NCI-H345 (cell line): ENCODE data around the gene TOR4A.
"Not testable (repeated sequence)": the region's sequence is repeated elsewhere in the genome, so short reads cannot be mapped to it uniquely, and the experiment has no call there.

Source experiments
- DNase-seq: peaks from one replicate; lab custom pipeline; 2025; lab: John Stamatoyannopoulos, UW

TOR4A gene

GRCh38 chr9:137252555-137253506 is 24.7 kb upstream of the TOR4A start:
- DNase-seq: peak; percentile 58

- no peak for DNase-seq
Measured at GRCh38 chr9:137253717-137254623, 23.6 kb upstream of the TOR4A start.

DNA sequence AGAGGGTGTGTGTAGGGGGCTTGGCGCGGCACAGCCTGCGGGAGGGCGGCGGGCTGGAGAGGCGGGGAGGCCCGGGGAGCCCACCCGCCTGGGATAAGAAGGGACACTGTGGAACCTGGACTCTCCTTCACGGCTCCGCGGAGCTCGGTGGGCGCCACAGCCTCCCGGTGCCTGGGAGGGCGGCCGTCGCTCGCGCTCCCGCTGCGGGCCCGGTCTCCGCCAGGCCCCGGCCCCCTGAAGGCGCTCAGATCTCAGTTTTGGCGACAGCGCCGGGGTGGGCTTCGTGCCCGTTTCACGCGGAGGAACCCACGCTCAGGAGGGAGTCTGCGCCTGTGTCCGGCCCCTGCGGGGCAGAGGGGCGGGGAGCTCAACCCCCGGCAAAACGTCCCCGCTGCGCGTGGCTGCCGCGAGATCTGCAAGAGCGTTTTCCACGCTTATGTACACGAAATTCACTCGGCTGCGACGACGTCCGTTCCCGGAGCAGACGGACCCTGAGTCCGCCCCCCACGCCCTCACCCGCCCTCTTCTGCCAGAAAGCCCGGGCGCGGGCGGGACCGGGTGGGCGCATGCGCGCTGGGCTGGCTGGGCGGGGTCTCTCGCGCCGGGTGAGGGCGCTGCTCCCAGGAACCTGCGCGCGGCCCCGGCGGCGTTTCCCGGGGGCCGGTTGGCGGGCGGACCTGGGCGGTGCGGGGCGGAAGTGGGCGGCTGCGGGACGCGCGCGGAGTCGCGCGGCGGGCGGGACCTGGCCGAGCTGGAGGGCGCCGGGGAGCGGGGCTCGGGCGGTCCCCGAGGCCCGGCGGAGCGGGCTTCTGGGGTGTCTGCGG is 22.7 kb upstream of the TOR4A start, which contains the start of gene NELFB:
Gene NELFB (plus strand): TSS at position 704 of the 824 bp plus-strand sequence.
- DNase-seq: peak; percentile 92

DNA sequence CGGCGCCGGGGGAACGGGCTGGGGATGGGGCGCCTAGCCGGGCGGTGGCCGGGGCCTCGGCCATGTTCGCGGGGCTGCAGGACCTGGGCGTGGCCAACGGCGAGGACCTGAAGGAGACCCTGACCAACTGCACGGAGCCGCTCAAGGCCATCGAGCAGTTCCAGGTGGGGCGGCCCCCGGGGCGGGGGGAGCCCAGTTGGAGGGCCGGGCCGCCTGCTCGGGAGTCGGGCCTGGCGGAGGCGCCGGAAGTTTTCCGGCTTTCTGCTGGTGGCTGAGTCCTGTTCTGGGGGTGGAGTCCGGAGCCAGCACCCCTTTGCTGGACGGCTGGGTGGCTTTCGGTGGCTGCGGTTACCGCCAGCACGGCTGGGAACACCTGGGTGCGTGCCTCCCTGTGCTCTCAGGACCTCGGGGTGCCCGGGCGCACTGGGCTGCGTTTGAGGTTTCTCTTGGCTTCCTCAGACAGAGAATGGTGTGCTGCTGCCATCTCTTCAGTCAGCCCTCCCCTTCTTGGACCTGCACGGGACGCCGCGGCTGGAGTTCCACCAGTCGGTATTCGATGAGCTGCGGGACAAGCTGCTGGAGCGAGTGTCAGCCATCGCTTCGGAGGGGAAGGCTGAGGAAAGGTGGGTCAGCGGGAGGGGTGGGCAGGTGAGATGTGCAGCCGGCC is 21.9 kb upstream of the TOR4A start:
- DNase-seq: peak; percentile 70

DNA sequence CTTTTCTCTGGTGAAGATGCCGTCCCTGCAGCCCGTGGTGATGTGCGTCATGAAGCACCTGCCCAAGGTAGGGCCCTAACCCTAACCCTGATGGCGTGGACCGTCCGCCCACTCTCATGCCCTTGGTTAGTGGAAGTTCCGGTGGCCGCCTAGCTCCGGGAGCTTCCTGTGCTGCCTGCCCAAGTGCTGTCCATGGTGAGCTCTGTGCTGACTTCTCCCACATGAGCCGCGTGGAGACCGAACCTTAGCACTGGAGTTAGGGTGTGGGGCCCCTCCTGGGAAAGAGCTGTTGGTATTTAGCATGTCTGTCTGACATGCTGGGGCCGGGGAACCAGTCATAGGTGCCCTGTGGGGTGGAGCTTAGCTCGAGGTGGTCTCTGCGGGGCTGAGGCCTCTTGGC is 21.2 kb upstream of the TOR4A start:
- no peak for DNase-seq

DNA sequence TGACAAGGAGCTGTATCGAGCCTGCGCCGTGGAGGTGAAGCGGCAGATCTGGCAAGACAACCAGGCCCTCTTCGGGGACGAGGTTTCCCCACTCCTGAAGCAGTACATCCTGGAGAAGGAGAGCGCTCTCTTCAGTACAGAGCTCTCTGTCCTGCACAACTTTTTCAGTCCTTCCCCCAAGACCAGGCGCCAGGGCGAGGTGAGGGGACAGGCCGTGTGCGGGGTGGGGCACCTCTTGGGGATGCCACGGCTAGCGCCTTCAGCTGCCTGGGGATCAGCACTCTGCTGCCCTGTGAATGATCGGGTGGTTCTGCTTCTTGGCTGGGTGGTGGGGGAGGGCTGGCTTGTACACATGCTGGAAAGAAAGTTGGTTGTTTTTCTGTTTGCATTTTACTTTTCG is 20.7 kb upstream of the TOR4A start:
- DNase-seq: no peak

DNA sequence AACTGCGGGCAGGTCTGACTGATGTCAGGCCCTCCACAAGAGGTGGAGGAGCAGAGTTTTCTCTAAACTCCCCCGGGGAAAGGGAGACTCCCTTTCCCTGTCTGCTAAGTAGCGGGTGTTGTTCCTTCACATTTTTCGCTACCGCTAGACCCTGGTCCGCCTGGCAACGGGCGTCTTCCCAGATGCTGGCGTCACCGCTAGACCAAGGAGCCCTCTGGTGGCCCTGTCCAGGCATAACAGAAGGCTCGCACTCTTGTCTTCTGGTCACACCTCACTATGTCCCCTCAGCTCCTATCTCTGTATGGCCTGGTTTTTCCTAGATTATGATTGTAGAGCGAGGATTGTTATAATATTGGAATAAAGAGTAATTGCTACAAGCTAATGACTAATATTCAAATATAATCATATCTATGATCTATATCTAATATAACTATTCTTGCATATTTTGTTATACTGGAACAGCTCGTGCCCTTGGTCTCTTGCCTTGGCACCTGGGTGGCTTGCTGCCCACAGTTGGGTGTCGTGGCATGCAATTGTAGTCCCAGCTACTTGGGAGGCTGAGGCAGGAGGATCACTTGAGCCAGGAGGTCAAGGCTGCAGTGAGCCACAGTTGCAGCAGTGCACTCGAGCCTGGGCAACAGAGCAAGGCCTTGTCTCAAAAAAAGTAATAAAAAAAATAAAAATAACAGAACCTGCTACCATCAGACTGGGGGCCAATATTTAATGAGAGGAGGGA is 15.2 kb upstream of the TOR4A start:
- not testable (repeated sequence) for DNase-seq

- DNase-seq: no peak
Measured at GRCh38 chr9:137262909-137263285, 14.6 kb upstream of the TOR4A start.

- DNase-seq: no peak
Measured at GRCh38 chr9:137263506-137263905, 14.0 kb upstream of the TOR4A start.

DNA sequence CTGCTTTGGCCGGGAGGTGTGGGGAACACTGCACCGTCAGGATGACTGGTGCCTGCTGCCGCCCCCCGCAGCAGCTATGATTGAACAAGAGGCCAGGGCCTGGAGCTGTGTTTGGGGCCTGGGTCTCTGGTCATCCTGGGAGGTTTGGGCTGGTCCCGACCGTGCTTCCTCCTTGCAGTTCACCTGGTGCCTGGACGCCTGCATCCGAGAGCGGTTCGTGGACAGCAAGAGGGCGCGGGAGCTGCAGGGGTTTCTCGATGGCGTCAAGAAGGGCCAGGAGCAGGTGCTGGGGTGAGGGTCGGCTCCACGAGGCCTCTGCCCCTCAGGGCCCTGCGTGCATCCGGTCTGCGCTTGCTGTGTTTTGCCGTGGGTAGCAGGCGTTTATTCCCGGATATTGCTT is 13.5 kb upstream of the TOR4A start:
- DNase-seq: no peak

DNA sequence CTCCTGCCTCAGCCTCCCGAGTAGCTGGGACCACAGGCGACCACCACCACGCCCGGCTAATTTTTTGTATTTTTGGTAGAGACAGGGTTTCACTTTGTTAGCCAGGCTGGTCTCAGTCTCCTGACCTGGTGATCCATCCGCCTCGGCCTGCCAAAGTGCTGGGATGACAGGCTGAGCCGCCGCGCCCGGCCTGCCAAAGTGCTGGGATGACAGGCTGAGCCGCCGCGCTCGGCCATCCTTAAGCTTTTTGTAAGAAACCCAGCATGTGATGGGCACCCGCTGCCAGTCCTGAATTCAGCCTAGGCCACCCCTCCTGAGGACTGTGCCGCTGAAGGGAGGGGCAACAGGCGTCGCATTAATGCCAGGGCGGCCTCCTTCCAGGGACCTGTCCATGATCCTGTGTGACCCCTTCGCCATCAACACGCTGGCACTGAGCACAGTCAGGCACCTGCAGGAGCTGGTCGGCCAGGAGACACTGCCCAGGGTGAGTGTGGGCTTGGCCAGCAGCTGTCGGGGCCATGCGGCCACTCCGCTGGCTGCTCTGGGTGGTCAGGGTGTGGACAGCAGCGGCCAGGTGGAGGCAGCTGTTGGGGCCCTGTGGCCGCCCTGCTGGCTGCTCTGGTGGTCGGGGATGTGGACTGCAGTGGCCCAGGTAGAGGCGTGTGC is 11.9 kb upstream of the TOR4A start:
- DNase-seq: no peak

- DNase-seq: no peak
Measured at GRCh38 chr9:137266162-137266527, 11.4 kb upstream of the TOR4A start.

- DNase-seq: no peak
Measured at GRCh38 chr9:137266585-137267453, 10.7 kb upstream of the TOR4A start.

- no peak for DNase-seq
Measured at GRCh38 chr9:137267933-137268355, 9.6 kb upstream of the TOR4A start.

GRCh38 chr9:137268538-137269201 is 8.9 kb upstream of the TOR4A start:
- DNase-seq: no peak

- no peak for DNase-seq
Measured at GRCh38 chr9:137269231-137269772, 8.2 kb upstream of the TOR4A start.

DNA sequence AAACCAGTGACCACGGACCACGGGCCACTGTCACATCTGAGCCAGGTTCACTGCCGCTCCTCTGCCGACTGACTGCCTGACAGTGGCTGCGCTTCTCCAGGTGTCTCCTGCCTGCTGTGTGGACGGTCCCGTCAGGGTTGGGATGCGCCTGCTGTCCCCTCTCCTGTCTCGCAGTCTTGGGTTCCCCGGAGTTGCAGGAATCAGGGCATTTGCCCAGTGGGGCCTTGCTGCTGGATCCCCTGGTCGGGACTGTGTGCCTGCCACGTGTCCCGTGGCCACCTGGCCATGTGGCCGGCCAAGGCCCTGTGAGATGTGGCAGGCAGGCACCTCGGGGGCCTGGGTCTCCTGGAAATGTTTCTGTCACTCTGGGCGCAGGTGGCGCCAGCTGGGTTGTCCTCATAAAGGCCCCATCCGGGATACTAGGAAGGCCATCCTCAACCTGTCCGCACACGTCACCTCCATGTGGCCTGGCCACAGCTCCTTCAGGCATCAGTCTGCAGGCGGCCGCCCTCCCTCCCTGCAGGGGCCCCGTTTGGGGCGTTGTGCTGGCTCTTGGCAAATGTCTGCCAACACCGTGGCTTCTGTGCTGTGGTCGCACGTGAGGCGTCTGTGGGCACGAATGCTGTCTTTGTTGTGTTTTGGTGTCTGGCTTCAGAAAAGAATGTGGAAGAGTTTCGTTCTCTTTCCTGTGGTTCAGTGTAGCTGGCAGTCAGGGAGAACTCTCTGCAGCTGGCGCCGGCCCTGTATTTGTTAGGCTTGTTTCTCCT is 6.4 kb upstream of the TOR4A start:
- DNase-seq: no peak
